Upper lobe of left lung (tissue), 6 donors: ENCODE results near the gene MAMDC2. TPM values are rescaled to one million over a fixed set of nuclear protein-coding genes. Genes with fewer than 3 reads are reported as not detected.
A peak's percentile ranks its signal among the peaks of the same experiment; 100 is the strongest.
"Not testable (repeated sequence)": the region's sequence is repeated elsewhere in the genome, so short reads cannot be mapped to it uniquely, and the experiment has no call there.

ENCODE experiments used
- ATAC-seq, 2 donors: fragments of 200-7000 bp; cut with Tn5 transposase; one replicate each; pipeline ENCODE4 v1.9.1; 2022; ENCODE audit warnings: mild to moderate bottlenecking in 2 of 2, moderate library complexity in 2 of 2; ENCODE audit not compliant: low FRiP score in 2 of 2
- DNase-seq, 2 donors: peaks; one replicate each; pipeline ENCODE4 v3.0.0-alpha.2; 2019 to 2020
- H3K27ac ChIP-seq, 4 donors: fragments of 200-600 bp; sonication (generic); one replicate each; pipeline ENCODE4 v1.5.1; 2016 to 2019
- H3K27me3 ChIP-seq, 4 donors: fragments of 200-600 bp; sonication (generic); one replicate each; pipeline ENCODE4 v1.5.1; 2017 to 2019
- H3K36me3 ChIP-seq, 4 donors: fragments of 200-600 bp; sonication (generic); one replicate each; pipeline ENCODE4 v1.5.1; 2016 to 2019
- H3K4me1 ChIP-seq, 4 donors: fragments of 200-600 bp; sonication (generic); one replicate each; pipeline ENCODE4 v1.5.1; 2018 to 2019
- H3K4me3 ChIP-seq, 4 donors: fragments of 200-600 bp; sonication (generic); one replicate each; pipeline ENCODE4 v1.5.1; 2017 to 2019; ENCODE audit warnings: mild to moderate bottlenecking in 2 of 4, moderate library complexity in 1 of 4
- H3K9me3 ChIP-seq, 4 donors: fragments of 200-600 bp; sonication (generic); one replicate each; pipeline ENCODE4 v1.5.1; 2018 to 2019
- EP300 ChIP-seq, 4 donors: sonication (generic); formaldehyde crosslinking; IDR thresholded peaks; one replicate each; pipeline ENCODE4 v1.5.1; 2017; ENCODE audit warnings: antibody characterized with exemption in 4 of 4, control low read depth in 2 of 4
- POLR2A ChIP-seq, 4 donors: fragments of 450-650 bp; IDR thresholded peaks; one replicate each; pipeline ENCODE4 v1.5.1; 2016 to 2017; ENCODE audit warnings: antibody characterized with exemption in 4 of 4, mild to moderate bottlenecking in 2 of 4
- POLR2AphosphoS5 ChIP-seq, 2 donors: sonication (generic); formaldehyde crosslinking; IDR thresholded peaks; one replicate each; pipeline ENCODE4 v1.5.1; 2017; ENCODE audit warnings: antibody characterized with exemption in 2 of 2
- WGBS, 2 donors: methylation state at CpG; one replicate each; pipeline ENCODE4 v1.1.5; 2017 to 2018; 5-methylcytosine and 5-hydroxymethylcytosine counted together
- total RNA-seq, 6 donors: library from RNA; depleted of rRNA in 4 of 6; stranded (reverse); fragments of >200 nt in 4 of 6; gene quantifications; one replicate each; pipeline versions ENCODE4 v1.1.0 to v1.2.1, GENCODE V29; 2016 to 2021
- TF ChIP-seq, protein P1 (sequence below), 6 experiments: fragments of 450-650 bp in 4 of 6; fragments of 200-600 bp in 2 of 6; sonication (generic) in 2 of 6; IDR thresholded peaks; one replicate each; pipeline ENCODE4 v1.5.1; 2016 to 2019; ENCODE audit warnings: antibody characterized with exemption in 6 of 6
- donor health status: DM: no; HTN: no; CAD: no; lungs with moderate emphysema.
- donor health status: DM: no; HTN: yes; CAD: no; lungs with severe emphysema.

Gene MAMDC2
- total RNA-seq, 6 donors from 2014 or later = 26.5 to 50.1 (median 46.5) TPM

DNA sequence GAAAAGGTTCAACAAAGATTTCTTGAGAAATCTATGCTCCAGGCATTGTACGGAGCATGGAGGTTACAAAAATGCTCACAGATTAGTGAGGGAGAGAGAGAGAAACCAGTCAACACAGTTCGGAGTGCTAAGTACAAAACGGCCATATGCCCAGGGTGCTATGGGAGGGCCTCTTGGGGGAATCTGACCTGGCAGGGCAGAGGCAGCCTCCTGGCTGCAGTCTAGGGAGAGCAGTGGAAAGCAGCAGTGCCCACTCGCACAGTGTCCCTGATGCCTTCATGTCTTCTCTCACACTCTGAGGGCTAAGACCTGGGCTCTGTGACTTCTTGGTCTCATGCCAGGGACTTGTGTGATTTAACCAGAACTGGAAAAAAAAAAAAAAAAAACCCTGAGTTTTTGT is 185.4 kb downstream of the MAMDC2 start:
- DNase-seq = no peak
- WGBS, 2 donors = 68 to 77% methylated on average over 4 of the region's 4 CpGs
- H3K4me1 ChIP-seq = no peaks in the 10 kb centered on the region
- no peak overlapping the region for H3K4me3 ChIP-seq
- no peaks in the 10 kb centered on the region for H3K36me3 ChIP-seq
- H3K27ac ChIP-seq = no peak overlapping the region
- TF ChIP-seq EP300 (IDR thresholded peaks at IDR 0.05) (no peak), POLR2A (IDR thresholded peaks at IDR 0.05) (no peak), POLR2AphosphoS5 (IDR thresholded peaks at IDR 0.05) (no peak)
- TF ChIP-seq, protein P1, sequence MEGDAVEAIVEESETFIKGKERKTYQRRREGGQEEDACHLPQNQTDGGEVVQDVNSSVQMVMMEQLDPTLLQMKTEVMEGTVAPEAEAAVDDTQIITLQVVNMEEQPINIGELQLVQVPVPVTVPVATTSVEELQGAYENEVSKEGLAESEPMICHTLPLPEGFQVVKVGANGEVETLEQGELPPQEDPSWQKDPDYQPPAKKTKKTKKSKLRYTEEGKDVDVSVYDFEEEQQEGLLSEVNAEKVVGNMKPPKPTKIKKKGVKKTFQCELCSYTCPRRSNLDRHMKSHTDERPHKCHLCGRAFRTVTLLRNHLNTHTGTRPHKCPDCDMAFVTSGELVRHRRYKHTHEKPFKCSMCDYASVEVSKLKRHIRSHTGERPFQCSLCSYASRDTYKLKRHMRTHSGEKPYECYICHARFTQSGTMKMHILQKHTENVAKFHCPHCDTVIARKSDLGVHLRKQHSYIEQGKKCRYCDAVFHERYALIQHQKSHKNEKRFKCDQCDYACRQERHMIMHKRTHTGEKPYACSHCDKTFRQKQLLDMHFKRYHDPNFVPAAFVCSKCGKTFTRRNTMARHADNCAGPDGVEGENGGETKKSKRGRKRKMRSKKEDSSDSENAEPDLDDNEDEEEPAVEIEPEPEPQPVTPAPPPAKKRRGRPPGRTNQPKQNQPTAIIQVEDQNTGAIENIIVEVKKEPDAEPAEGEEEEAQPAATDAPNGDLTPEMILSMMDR (IDR thresholded peaks at IDR 0.05) = no peak
- H3K27me3 ChIP-seq = no peaks in the 10 kb centered on the region
- peak in 1 of 2 donors; percentile 21 for ATAC-seq
- H3K9me3 ChIP-seq = no peaks in the 10 kb centered on the region

DNA sequence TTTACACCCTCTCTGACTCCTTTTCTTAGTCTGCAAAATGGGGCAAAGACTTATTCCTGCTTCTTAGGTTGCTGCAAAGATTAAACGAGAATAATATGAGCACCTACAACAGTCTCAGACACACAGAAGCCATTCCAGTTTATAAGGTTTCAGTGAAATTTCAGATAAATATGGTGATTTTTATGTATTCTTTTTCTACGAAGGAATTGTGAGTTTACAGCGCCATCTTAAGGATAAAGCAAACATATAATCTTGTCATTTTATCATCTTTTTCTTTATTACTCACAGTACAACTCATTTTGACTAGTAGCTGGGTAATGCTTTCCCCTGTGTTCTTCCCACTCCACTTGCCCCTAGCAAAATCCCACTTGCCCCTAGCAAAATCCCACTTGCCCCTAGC is 185.9 kb downstream of the MAMDC2 start:
- Histone ChIP-seq H3K27ac (no peak overlapping the region), H3K9me3 (no peaks in the 10 kb centered on the region), H3K36me3 (no peaks in the 10 kb centered on the region), H3K4me3 (no peak overlapping the region), H3K27me3 (no peaks in the 10 kb centered on the region), H3K4me1 (no peaks in the 10 kb centered on the region)
- DNase-seq = no peak
- 62 to 74% methylated on average over 3 of the region's 3 CpGs for WGBS, 2 donors
- TF ChIP-seq EP300 (IDR thresholded peaks at IDR 0.05) = no peak
- TF ChIP-seq, protein P1 (IDR thresholded peaks at IDR 0.05) = no peak
- no peak for TF ChIP-seq POLR2AphosphoS5 (IDR thresholded peaks at IDR 0.05)
- no peak for TF ChIP-seq POLR2A (IDR thresholded peaks at IDR 0.05)
- peak in 1 of 2 donors; percentile 51 for ATAC-seq

DNA sequence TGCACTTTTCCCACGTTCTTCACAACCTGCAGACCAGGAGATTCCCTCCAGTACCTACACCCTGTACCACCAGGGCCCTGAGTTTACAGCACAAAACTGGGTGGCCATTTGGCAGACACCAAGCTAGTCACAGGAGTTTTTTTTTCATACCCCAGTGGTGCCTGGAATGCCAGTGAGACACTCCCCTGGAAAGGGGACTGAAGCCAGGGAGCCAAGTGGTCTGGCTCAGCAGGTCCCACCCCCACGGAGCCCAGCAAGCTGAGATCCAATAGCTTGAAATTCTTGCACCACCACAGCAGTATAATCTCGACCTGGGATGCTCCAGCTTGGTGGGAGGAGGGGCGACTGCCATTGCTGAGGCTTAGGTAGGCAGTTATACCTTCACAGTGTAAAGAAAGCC is 188.8 kb downstream of the MAMDC2 start:
- TF ChIP-seq POLR2A (IDR thresholded peaks at IDR 0.05) = no peak
- no peak for TF ChIP-seq EP300 (IDR thresholded peaks at IDR 0.05)
- no peak for TF ChIP-seq POLR2AphosphoS5 (IDR thresholded peaks at IDR 0.05)
- TF ChIP-seq, protein P1 (IDR thresholded peaks at IDR 0.05) = no peak
- Histone ChIP-seq H3K9me3 (no peaks in the 10 kb centered on the region), H3K27me3 (no peaks in the 10 kb centered on the region), H3K4me1 (no peaks in the 10 kb centered on the region), H3K4me3 (no peak overlapping the region), H3K27ac (no peak overlapping the region), H3K36me3 (no peaks in the 10 kb centered on the region)
- DNase-seq (no peak), ATAC-seq (no peak)
- 39 to 53% methylated on average over 3 to 4 of the region's 4 CpGs for WGBS, 2 donors

DNA sequence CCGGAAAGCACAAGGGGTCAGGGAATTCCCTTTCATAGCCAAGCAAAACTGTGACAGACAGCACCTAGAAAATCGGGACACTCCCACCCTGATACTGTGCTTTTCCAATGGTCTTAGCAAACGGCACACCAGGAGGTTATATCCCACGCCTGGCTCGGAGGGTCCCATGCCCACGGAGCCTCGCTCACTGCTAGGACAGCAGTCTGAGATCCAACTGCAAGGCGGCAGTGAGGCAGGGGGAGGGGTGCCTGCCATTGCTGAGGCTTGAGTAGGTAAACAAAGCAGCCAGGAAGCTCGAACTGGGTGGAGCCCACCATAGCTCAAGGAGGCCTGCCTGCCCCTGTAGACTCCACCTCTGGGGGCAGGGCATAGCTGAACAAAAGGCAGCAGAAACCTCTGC is 190.6 kb downstream of the MAMDC2 start:
- not testable (repeated sequence) for H3K36me3 ChIP-seq, ATAC-seq, H3K27me3 ChIP-seq, H3K9me3 ChIP-seq, H3K27ac ChIP-seq, H3K4me3 ChIP-seq, H3K4me1 ChIP-seq
- WGBS, 2 donors = 81 to 100% methylated on average over 1 to 9 of the region's 9 CpGs
- DNase-seq = peak in 1 of 2 donors; percentile 38

DNA sequence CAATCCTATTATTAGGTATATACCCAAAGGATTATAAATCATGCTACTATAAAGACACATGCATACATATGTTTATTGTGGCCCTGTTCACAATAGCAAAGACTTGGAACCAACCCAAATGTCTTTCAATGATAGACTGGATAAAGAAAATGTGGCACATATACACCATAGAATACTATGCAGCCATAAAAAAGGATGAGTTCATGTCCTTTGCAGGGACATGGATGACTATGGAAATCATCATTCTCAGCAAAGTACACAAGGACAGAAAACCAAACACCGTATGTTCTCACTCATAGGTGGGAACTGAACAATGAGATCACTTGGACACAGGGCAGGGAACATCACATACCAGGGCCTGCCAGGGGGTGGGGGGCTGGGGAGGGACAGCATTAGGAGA is 202.3 kb downstream of the MAMDC2 start:
- not testable (repeated sequence) for H3K9me3 ChIP-seq, H3K4me1 ChIP-seq, DNase-seq, H3K36me3 ChIP-seq, H3K27ac ChIP-seq, ATAC-seq, H3K27me3 ChIP-seq, H3K4me3 ChIP-seq
- WGBS, 2 donors = 87 to 100% methylated on average over 1 of the region's 1 CpG

DNA sequence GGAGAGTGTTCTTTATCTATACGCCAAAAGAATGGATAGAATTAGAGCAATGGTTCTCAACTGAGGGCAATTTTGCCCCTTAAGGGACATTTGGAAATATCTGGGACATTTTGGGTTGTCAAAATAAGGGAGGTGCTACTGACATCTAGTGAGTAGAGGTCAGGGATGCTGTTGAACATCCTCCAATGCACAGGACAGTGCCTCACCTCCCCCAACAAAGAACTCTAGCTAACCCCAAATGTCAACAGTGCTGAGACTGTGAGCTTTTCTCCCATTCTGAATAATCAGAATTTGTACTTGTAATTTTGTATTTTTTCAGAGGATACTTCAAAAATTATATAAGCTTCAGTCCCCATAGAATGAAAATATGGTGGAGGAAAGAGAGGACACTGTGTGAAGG is 206.6 kb downstream of the MAMDC2 start:
- Histone ChIP-seq H3K36me3 (no peaks in the 10 kb centered on the region), H3K9me3 (no peaks in the 10 kb centered on the region), H3K27ac (no peak overlapping the region), H3K4me1 (no peaks in the 10 kb centered on the region), H3K4me3 (no peak overlapping the region), H3K27me3 (no peaks in the 10 kb centered on the region)
- ATAC-seq (no peak), DNase-seq (no peak)
- 95 to 97% methylated on average over 1 of the region's 1 CpG for WGBS, 2 donors
- TF ChIP-seq POLR2AphosphoS5 (IDR thresholded peaks at IDR 0.05) (no peak), EP300 (IDR thresholded peaks at IDR 0.05) (no peak), POLR2A (IDR thresholded peaks at IDR 0.05) (no peak)
- TF ChIP-seq, protein P1 (IDR thresholded peaks at IDR 0.05) = no peak
